SK-N-SH (cell line): ENCODE data around the gene SLC7A6.

Source experiments
- CTCF ChIP-seq: fragments of 200-600 bp; sonication (generic); IDR thresholded peaks from 2 replicates; pipeline ENCODE4 v1.6.1; 2017; ENCODE audit warnings: antibody characterized with exemption, mild to moderate bottlenecking, moderate library complexity
- GABPA ChIP-seq: IDR thresholded peaks from 2 replicates; pipeline ENCODE4 v1.4.0; 2012; ENCODE audit warnings: low read depth, mild to moderate bottlenecking
- POLR2AphosphoS5 ChIP-seq: IDR thresholded peaks from 2 replicates; pipeline ENCODE4 v1.6.1; 2012; ENCODE audit warnings: low read depth, low read length
- SMC3 ChIP-seq: IDR thresholded peaks from 2 replicates; pipeline ENCODE4 v1.6.1; 2012; ENCODE audit warnings: low read depth, low read length, improper control_type of control experiment
- USF2 ChIP-seq: fragments of 150-350 bp; IDR thresholded peaks from 2 replicates; pipeline ENCODE4 v1.6.1; 2017; ENCODE audit warnings: antibody characterized with exemption, low read length, low read depth, borderline replicate concordance

GRCh38 chr16:68251832-68252231 is 12.5 kb upstream of the SLC7A6 start:
- no peak for TF ChIP-seq POLR2AphosphoS5
- no peak for TF ChIP-seq CTCF
- no peak for TF ChIP-seq GABPA
- no peak for TF ChIP-seq SMC3
- TF ChIP-seq USF2 = no peak
